ENCODE data around the gene WBP1.
A peak's percentile ranks its signal among the peaks of the same experiment; 100 is the strongest.

Gene WBP1

DNA sequence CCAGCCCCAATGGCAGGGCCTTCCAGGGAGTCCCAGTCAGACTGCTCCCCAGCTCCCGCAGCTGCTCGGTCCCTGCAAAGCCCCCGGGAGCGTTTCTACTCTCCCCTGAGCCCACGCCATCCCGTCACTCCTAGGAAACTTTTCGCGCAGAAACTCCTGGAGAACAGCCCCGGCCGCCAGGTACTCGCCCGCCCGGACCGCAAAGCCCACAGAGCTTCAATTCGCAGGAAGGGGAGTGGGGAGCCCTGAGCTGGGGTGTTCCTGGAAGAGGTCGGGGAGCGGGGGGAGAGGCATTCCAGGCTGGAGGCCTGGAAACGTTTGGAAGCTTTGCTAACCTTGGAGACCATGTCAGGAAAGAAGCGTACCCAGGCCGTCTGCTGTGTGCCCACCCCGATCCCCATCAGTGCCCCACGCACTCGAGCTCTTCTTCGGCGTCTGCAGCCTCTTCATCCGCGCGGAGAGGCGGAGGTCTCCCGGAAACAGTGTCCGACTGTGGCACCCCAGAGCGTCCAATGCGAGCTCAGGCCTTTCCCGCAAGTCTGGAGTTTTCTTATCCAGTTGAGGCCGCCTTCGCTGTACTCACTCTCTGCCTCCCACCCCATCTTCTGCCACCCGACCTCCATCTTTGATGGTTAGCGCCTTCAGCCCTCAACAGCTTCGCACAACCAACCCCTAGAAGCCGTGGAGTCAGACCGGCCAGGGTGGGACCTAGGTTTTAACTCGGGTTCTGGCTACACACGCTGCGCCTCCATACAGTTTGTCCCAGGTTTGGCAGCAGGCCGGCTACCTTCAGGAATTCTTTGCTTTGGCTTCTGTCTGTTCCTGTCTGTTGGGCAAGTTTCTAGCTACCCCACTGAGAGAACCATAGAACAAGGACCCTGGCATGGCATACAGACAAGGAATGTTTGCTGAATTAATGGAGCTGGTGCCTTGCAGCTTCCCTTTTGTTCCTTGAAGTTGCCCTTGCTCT, 45.6 kb downstream of the WBP1 start:
- no peak for DNase-seq

DNA sequence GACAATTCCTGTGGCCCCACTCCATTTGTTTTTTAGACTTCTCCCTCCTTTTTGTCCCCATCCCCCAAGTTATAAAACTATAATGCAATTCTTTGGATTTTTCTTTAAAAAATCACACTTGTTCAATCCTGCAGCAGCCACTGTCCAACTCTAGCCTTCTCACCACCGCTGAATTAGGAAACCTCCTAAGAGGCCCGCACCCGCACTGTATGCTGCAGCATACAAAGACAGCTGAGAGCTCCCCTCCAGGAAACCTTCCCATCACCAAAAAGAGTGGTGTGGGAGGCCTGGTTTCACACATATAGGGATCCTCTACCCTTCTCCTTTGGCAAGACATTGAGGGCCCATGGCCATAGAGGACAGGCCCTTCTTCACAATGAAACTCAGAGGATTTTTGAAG, 46.4 kb downstream of the WBP1 start:
- no peak for DNase-seq

DNA sequence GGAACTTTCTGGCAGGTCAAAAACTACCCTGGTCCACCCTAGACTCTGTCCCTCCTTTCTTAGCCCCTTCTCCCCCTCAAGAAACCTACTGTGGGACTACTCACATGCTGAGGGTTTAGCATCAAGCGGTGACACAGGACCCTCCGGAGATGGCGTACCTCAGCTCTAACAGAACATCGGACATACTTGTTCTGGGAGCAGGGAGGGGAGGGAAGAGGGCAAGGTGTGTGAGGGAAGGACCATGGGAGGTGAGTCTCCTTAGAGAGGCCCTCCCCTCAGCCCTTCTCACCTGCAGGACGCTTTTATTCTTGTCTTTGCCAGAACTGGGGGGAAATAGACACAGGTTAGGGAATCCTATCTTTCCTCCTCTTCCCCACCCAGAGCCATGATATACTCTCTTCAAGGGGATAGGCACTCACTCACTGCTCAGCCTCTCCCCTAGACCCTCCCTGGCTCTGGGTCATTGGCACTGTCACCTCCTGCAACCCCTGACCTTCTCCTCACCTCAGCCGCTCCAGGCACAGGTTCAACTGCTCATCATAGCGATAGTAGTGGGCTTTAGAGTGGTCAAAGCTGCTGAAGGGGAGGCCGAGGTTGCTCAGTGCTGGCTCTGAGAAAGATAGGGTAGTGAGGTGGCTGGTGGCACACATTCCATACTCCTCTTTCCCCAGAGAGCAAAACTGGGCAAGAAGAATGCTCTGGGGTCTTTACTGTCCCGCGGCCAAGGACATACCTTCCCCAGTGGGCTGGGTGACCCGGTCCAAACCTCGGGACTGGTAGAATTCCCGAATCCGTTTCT, 47.4 kb downstream of the WBP1 start:
- DNase-seq, result no peak

DNA sequence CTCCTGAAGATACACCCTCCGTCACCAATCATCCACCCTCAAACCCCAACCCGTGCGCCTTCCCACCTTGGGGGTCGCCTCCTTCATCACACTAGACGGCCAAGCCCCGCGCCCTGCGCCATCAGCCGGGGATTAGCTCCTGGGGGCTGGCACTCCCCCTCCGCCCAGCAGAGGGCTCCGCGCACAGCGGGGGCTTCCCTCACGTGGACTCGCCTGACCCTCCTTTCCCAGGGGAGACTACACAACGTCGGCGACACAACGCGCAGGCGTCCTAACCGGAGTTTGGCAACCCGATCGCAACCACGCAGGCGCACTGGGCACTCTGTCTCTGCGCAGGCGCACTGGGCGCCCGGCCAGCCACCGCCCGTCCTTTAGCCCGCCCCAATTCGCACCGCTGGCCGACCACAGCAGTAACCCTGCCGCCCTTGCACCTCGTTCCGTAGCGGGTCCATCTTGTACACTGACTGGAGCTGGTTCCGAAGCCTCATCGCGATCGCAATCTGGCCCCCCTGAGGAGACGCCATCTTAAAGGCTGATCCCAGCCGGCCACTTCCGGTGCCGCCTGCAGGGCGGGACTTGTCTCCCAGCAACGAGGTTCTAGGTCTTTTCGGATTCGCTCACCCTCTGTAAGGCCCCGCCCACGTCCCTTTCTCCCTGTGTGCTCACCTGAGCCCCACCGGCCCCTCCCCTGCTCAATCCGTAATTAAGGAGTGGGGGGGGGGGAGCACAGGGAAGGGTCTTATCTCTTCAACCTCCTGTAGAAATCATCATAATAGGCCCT, 49.1 kb downstream of the WBP1 start, which contains the start of gene PCGF1:
Gene PCGF1, minus strand, starts transcription at position 551 of the 781 bp plus-strand sequence. Its CDS starts 27 bp downstream, at position 524.
- peak; percentile 97 for DNase-seq

DNA sequence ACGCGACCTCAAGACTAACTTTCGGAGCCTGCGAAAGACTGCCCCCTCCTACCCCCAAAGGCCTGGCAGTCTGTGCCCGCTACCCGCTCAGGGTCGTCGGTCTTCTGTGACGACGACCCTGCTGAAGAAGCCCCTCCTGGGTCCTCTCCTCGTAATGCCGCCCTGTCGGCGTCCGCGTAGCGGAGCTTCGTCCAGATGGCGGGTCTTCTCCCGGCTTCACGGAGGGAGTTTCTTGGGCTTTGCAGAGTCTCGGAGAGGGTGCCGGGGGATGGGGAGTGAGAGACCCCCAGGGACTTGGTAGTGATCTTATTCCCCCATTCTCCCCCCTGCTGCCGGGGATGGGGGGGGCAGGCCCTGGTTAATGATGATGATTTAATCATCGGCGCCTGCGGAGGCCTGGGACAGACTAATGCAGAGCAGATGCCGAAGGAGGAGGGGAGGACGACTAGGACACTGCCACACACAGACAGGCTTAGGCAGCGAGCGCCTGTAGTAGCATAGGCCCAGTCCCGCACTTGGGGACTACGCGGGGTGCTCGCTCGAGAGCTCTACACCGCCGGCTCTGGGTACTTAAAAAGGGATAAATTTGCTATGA, 49.8 kb downstream of the WBP1 start:
- DNase-seq, result no peak

DNA sequence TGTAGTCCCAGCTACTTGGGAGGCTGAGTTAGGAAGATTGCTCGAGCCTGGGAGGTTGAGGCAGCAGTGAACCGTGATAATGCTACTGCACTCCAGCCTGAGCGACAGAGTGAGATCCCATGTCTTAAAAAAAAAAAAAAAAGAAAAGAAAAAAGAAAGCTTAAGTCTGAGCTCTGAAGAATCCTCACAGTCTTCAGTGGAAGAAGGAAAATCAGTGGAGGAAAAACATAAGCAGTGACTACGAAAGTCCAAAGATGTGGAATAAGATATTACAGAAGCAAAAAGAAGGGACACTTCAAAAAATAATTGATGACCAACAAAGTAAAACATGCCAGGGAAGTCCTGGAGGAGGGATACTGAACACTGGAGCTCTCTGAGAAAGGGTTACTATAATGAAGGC, 52.0 kb downstream of the WBP1 start:
- DNase-seq, result no peak

Data from NCI-H1092 treated with DMSO at 0.1 percent for 48 hours (cell line).